GM12872 (cell line): ENCODE data around the gene SNAP25.

Source experiments
- CTCF ChIP-seq: IDR thresholded peaks from 3 replicates; pipeline ENCODE4 v1.5.1; 2011; ENCODE audit warnings: low read depth, mild to moderate bottlenecking, low read length, moderate library complexity; ENCODE audit not compliant: insufficient read depth

The SNAP25 gene

GRCh38 chr20:10178091-10178490 is 40.5 kb upstream of the SNAP25 start:
- TF ChIP-seq CTCF = no peak

DNA sequence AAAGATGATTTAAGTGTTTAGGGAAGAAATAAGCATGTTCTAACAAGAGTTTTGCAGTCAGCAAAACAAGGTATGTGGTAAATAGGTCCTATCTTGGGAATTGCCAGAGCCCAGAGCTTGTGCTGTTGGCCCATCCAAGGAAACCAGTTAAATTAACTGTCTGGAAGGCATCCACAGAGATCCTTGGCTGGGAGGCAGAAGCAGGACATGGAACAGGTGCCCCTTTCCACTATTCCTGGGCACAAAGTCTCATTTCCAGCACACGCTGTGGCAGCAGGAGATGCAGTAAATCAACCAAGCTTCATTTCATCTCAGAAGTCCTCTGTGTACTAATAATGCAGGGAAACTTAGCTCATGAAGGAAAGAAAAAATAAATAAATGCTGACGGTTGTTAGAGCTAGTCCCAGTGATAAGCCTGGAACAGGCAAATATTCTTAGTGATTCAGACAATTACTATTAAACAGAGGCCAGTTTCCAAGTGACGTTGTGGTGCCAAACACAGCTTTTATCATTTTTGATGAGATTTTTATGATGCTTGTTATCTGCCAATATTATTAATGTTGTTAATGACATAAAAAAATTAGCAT is 39.8 kb upstream of the SNAP25 start:
- no peak for TF ChIP-seq CTCF

DNA sequence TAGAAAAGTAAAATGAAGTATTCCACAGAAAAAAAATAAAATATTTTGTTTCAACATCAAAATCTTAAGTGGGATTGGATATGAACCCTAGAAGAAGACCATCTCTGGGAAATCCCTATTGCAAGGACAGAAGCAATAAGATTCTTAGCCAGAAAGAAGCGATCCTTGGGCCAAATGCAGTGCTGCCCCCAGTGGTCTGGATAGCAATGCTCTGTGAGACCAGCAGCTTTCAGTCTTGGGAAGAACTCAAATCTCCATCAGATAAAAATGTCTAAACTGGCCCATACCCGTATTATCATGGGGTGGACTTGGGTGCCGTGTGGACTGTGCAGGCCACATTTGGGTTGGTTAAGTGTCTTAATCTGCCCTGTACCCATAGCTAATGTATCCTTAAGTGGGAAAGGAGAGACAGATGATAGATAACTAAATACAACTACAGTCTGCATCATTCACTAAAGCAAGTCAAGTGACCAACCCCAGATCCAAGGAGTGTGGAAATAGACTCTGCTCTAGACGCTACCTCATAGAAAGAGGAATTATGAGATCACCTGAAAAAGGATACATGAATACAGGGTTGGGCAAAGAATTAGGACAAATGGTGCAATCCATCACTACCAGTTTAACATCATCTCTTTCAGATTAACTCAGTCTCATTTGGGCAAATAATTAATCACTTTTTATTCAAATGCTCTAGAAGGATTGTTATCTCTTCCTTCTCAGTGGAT is 38.9 kb upstream of the SNAP25 start:
- TF ChIP-seq CTCF = peak; percentile 52

DNA sequence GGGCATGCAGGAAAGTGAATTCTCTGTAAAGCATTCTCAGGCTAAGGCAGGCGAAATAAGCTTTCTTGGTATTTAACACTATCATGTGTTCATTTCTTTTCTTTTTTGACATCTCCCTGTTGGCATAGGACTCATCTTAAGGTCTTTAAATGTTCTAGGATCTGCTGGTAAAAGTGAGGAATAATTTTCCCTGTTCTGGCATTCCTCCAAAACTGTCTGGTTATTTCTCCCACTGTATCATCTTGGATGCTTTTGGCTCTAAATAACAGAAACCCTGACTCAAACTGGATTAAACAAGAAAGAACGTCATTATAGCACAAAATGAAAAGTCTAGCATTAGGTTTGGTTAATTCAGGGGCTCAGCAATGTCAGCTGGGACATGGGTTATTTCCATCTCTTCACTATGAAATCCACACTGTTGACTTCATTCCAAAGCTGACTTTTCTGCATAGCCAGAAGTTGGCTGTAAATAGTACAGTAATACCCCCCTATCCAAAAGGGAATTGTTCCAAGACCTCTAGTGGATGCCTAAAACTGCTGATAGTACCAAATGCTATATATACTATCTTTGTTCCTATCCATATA is 37.9 kb upstream of the SNAP25 start:
- no peak for TF ChIP-seq CTCF

DNA sequence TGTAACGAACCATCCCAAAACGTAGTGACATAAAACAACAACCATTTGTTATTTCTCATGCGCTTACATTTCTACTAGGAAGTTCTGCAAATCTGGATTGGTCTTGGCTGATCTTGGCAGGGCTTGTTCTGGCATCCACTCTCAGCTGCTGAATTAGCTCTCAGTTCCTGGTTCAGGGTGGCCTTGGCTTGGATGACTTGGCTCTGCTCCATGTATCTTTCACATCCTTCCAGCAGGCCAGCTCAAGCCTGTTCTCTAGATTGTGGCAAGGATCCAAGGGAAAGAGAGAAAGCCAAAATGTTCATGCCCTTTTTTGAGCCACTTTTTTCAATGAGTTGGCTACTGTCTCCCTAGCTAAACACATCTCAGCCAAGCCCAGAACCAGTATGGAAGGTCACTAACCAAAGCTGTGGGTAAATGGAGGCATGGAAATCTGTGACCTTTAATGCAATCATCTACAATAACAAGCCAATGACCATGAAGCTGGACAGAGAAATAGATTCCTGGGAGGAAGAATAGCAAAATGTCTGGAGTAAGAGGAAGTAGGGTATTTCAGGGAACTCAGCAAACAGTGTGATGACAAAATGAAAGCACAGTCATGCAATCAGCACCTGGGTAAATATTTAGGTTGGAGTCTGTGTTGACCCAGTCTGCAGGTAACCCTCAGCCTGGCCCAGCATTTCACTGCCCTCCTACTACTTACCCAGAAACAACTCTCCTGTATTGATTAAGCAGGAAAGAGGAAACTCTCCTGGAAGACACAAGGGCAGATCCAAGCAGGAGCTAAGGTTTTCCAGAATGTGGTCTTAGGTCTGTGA is 32.7 kb upstream of the SNAP25 start:
- TF ChIP-seq CTCF = no peak

DNA sequence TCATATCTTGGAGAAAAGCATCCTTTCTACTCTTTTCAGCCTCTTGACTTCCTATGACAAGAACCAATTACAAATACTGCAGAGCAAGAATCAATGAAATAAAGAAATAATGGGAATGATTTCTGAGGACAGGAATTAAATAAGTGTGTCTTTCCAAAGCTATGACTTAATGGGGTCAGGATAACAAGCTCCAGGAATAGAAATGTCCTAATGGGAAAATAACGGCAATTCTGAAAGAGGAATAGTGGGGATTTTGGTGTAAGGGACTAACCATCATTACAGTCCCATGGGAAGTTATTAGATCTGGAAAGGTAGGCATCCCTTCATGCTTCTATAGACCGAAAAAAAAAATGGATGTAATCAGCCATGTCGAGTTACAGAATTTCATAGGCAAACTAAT is 28.2 kb upstream of the SNAP25 start:
- TF ChIP-seq CTCF = no peak

- no peak for TF ChIP-seq CTCF
Measured at GRCh38 chr20:10192171-10192570, 26.5 kb upstream of the SNAP25 start.
